GM12872 (cell line): ENCODE data around the gene TCN2.

ENCODE experiments used
- TF ChIP-seq, protein P1 (sequence below): IDR thresholded peaks from 3 replicates; pipeline ENCODE4 v1.5.1; 2011; ENCODE audit warnings: low read depth, mild to moderate bottlenecking, low read length, moderate library complexity; ENCODE audit not compliant: insufficient read depth

TCN2 gene

DNA sequence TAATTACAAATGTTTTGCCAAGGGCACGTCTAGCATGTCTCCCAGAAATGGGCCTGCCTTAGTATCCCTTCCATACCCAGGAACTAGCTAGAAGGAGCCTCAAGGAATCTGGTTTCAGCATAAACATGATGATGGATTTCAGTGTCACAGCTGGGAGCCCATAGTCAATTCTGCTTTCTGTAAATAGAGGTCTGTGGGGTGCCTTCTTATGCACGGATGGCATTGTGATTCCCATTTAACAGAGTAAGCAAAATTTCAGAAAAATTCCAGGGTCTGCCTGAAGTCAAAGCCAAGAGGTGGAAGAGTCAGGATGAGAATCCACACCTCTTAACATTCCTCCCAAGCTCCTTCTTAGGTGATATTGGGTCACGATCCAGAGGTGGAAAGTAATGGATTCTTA is 48.6 kb downstream of the TCN2 start:
- TF ChIP-seq, protein P1, sequence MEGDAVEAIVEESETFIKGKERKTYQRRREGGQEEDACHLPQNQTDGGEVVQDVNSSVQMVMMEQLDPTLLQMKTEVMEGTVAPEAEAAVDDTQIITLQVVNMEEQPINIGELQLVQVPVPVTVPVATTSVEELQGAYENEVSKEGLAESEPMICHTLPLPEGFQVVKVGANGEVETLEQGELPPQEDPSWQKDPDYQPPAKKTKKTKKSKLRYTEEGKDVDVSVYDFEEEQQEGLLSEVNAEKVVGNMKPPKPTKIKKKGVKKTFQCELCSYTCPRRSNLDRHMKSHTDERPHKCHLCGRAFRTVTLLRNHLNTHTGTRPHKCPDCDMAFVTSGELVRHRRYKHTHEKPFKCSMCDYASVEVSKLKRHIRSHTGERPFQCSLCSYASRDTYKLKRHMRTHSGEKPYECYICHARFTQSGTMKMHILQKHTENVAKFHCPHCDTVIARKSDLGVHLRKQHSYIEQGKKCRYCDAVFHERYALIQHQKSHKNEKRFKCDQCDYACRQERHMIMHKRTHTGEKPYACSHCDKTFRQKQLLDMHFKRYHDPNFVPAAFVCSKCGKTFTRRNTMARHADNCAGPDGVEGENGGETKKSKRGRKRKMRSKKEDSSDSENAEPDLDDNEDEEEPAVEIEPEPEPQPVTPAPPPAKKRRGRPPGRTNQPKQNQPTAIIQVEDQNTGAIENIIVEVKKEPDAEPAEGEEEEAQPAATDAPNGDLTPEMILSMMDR = no peak

DNA sequence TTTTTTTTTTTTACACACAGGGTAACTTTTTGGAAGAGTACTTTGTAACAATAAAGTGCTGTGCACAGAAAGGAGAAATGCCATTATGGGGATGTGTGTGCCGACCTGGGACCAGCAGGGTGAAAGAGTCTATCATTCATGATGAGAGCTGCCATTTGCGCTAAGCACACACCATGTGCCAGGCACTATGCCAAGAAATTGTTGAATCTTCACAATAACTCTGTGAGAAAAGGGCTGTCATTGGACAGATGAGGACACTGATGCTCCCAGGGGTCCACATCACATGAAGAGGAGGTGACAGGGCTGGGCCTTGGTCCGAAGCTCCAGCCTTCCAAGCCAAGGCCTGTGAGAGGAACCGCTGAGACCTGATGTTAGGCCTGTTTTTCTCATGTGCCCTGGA is 55.1 kb downstream of the TCN2 start:
- TF ChIP-seq, protein P1 = no peak

DNA sequence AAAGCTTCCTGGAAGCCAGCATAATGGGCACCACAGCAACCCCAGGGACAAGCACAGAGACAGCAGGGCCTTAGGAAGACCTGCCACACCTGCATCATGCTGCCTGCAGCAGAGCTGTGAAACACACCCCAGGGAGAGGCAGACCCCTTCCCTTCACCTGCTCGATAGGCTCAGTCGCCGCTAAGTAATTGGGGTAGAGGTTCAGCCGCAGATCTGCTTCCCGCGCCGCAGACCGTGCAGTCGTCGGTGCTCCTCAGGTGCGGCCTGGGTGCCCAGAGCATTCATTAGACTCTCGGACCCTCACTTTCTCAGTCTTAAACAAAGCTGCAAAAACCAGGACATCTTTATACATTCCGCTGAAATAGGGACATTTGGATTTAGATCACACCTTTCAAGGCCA is 57.8 kb downstream of the TCN2 start:
- TF ChIP-seq, protein P1 = no peak

DNA sequence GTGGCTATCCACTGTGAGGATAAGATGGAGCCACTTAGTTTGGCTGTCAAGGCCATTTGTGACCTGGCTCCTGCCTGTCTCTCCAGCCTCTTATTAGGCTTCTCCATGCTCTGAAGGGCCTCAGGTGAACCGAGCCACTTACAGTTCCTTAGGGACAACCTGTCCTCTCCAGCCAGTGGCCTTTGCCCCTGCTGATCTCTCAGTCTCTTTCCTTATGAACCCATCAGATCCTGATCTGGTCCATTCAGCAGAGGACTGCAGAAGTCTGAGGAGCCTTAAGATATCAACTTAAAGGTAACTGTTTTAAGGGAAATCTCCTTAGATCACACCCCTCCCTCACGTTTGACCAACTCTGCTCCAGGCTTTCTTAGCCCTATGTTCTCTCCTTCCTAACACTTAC is 58.3 kb downstream of the TCN2 start:
- TF ChIP-seq, protein P1 = no peak

DNA sequence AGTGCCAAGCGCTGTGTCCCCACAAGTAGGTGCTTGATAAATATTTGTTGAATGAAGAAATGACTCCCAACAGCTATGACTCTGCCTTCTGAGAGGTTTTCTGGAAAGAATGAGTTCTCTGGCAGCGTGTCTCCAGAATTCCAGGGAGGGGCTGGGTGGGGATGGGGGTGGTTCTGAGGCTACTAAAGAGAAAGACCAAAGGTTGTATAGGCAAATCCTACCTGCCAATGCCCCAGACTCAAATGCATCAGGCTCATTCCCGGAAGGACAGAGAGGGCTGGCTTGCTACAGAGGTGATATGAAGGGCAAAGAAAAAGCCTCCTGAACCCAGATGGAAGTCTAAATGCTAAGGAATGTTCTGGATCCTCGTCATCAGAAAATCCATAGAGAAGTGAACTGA is 58.8 kb downstream of the TCN2 start:
- TF ChIP-seq, protein P1 = no peak

DNA sequence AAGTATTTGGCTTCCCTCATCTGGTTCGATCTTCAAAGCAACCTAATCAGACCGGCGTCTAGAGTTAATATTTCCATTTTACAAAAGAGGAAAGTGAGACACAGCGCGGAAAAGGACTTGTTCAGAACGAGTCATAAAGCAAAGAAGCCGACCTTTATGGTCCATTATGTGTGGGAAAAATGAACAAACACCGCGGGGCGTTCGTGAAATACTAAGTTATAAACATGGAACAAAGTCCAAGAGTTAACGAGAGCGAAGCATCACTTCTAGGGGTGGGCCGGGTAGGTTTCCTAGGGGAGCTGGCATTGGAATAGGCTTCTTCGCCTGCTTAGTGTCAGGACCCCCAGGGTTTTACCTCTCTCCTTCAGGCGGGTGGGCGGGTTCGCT is 60.1 kb downstream of the TCN2 start:
- TF ChIP-seq, protein P1 = no peak

DNA sequence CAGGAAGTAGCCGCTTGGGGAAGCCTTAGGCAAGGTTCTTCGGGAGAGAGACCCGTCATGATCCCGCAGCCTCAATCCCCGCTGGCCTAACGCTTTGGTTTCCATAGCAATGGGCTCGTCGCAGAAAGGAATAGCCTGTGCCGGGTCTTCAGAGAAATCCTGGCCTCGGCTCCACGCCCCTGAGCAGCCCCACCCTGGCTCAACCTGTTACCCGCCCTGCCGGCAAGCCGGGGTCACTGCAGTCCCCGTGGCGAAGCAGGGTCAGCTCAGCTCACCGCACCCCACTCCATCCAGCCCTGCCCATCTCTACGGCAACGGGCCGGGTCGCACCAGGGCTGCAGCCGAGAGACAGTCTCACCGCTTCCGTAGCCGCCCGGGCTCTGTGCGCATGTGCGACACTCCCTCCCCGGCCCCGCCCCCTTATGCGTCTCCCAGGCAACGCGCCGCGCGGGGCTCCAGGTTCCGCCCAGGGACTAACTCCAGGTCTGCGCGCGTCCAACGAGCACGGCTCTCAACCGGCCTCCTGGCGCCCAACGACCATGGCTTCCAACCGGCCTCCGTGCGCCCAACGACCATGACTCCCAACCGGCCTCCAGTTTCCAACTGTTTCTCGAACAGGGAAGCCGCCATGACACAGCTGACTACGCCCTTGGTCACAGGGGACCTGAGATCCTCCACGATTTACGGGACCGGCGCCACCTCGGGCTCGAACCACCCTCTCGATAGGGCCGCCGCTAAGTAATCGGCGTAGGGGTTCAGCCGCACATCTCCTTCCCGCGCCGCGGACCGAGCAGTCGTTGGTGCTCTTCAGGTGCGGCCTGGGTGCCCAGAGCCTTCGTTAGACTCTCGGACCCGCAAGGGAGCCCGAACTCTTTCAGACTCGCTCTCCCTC is 60.8 kb downstream of the TCN2 start, which contains the start of gene DUSP18:
TSS of gene DUSP18 (minus strand) at position 382 of the 892 bp plus-strand sequence. CDS start 3,872 bp downstream, outside the sequence.
- TF ChIP-seq, protein P1 = peak; percentile 54; the same call in 2 of the 3 replicates
